GM23338 (cell line): Measurements from ENCODE around the gene ROCK1. TPM values are rescaled to one million over a fixed set of nuclear protein-coding genes. Genes with fewer than 3 reads are reported as not detected.

Experiments used
- ATAC-seq: fragments of 200-7000 bp; cut with Tn5 transposase; 3 replicates; pipeline ENCODE4 v1.9.1; 2020
- DNase-seq: peaks from one replicate; pipeline ENCODE4 v3.0.0-alpha.2; 2015; ENCODE audit warnings: low spot score
- H2AFZ ChIP-seq: fragments of 200-600 bp; sonication (generic); 2 replicates; pipeline ENCODE4 v1.8.0; 2016; ENCODE audit warnings: antibody characterized with exemption, mild to moderate bottlenecking, moderate library complexity
- H3F3A ChIP-seq: fragments of 200-600 bp; sonication (generic); replicated peaks from 2 replicates; pipeline ENCODE4 v1.8.0; 2017; ENCODE audit warnings: antibody characterized with exemption, mixed run types, low read depth
- H3K27ac ChIP-seq: fragments of 200-600 bp; sonication (generic); 2 replicates; pipeline ENCODE4 v1.6.1; 2016; ENCODE audit warnings: low read depth
- H3K27me3 ChIP-seq: fragments of 200-600 bp; sonication (generic); 2 replicates; pipeline ENCODE4 v1.8.0; 2016; ENCODE audit warnings: mild to moderate bottlenecking, mixed run types, moderate library complexity; ENCODE audit not compliant: insufficient read depth
- H3K36me3 ChIP-seq: fragments of 200-600 bp; sonication (generic); 2 replicates; pipeline ENCODE4 v1.8.0; 2016; ENCODE audit warnings: mild to moderate bottlenecking; ENCODE audit not compliant: insufficient read depth
- H3K4me1 ChIP-seq: fragments of 200-600 bp; sonication (generic); 2 replicates; pipeline ENCODE4 v1.8.0; 2016; ENCODE audit warnings: mild to moderate bottlenecking, moderate library complexity; ENCODE audit not compliant: insufficient read depth
- H3K4me2 ChIP-seq: fragments of 200-600 bp; sonication (generic); 2 replicates; pipeline ENCODE4 v1.7.1; 2017; ENCODE audit warnings: mixed run types
- H3K4me3 ChIP-seq: fragments of 200-600 bp; sonication (generic); 2 replicates; pipeline ENCODE4 v1.6.1; 2016; ENCODE audit warnings: mixed run types
- H3K79me2 ChIP-seq: fragments of 200-600 bp; sonication (generic); replicated peaks from 2 replicates; pipeline ENCODE4 v1.8.0; 2017; ENCODE audit warnings: mild to moderate bottlenecking; ENCODE audit not compliant: insufficient read depth
- H3K9me2 ChIP-seq: fragments of 200-600 bp; sonication (generic); 2 replicates; pipeline ENCODE4 v1.8.0; 2017; ENCODE audit not compliant: insufficient read depth
- H4K20me1 ChIP-seq: fragments of 200-600 bp; sonication (generic); replicated peaks from 2 replicates; pipeline ENCODE4 v1.8.0; 2017; ENCODE audit warnings: mild to moderate bottlenecking; ENCODE audit not compliant: insufficient read depth
- H3K27ac Mint-ChIP-seq: 2 replicates; pipeline ENCODE4 v1.8.0; 2020; ENCODE audit warnings: inconsistent platforms, mild to moderate bottlenecking, moderate library complexity, mixed read lengths
- H3K27me3 Mint-ChIP-seq: 3 replicates; pipeline ENCODE4 v1.8.0; 2022; ENCODE audit warnings: low read depth, mild to moderate bottlenecking, moderate library complexity, mixed read lengths, inconsistent platforms; ENCODE audit not compliant: insufficient read depth, poor library complexity
- H3K36me3 Mint-ChIP-seq: 3 replicates; pipeline ENCODE4 v1.8.0; 2021; ENCODE audit warnings: low read depth, mild to moderate bottlenecking, inconsistent platforms, moderate library complexity, mixed read lengths
- H3K4me1 Mint-ChIP-seq: 3 replicates; pipeline ENCODE4 v1.8.0; 2020; ENCODE audit warnings: mild to moderate bottlenecking, inconsistent platforms, mixed read lengths
- H3K4me3 Mint-ChIP-seq: 3 replicates; pipeline ENCODE4 v1.8.0; 2021; ENCODE audit warnings: moderate library complexity, mild to moderate bottlenecking, inconsistent platforms, mixed read lengths
- H3K9me3 Mint-ChIP-seq: 3 replicates; pipeline ENCODE4 v1.8.0; 2020; ENCODE audit warnings: moderate library complexity, mild to moderate bottlenecking, inconsistent platforms, mixed read lengths
- CREB1 ChIP-seq: fragments of 250-450 bp; sonication (Bioruptor Pico); IDR thresholded peaks from 2 replicates; pipeline ENCODE4 v1.5.0; 2020; ENCODE audit warnings: low read depth, mild to moderate bottlenecking, moderate library complexity
- EZH2phosphoT487 ChIP-seq: fragments of 200-600 bp; sonication (generic); IDR thresholded peaks from one replicate; pipeline ENCODE4 v1.8.1; 2018; ENCODE audit warnings: antibody characterized with exemption; ENCODE audit not compliant: unreplicated experiment
- JUNB ChIP-seq: IDR thresholded peaks from one replicate; pipeline ENCODE4 v1.6.1; 2016; ENCODE audit warnings: antibody characterized with exemption; ENCODE audit not compliant: unreplicated experiment
- NANOG ChIP-seq: IDR thresholded peaks from 2 replicates; pipeline ENCODE4 v1.6.1; 2016; ENCODE audit warnings: antibody characterized with exemption, borderline replicate concordance
- REST ChIP-seq: IDR thresholded peaks from one replicate; pipeline ENCODE4 v1.6.1; 2018; ENCODE audit warnings: antibody characterized with exemption; ENCODE audit not compliant: unreplicated experiment
- polyA plus RNA-seq: library from polyadenylated mRNA; unstranded; fragments of >200 nt; fragmentation: Nextera tagmentation; extraction: Ambion mirVana; gene quantifications from 2 replicates; pipeline ENCODE4 v1.2.1, GENCODE V29; 2016
- total RNA-seq: library from RNA; depleted of rRNA; stranded (reverse); fragments of >200 nt; shearing (Covaris generic); gene quantifications from 2 replicates; pipeline ENCODE4 v1.2.3, GENCODE V29; 2014

ROCK1 gene
- total and polyA plus RNA-seq, 2 experiments from 2014 or later: 37.2 to 42.8 TPM

GRCh38 chr18:21118806-21119205 is 7.2 kb upstream of the ROCK1 start:
- peaks cover 33% of the 10 kb centered on the region for H3K4me1 ChIP-seq
- peaks cover 27% of the 10 kb centered on the region for H3K4me1 Mint-ChIP-seq
- ATAC-seq: no peak
- TF ChIP-seq CREB1 (CRISPR knock-in tag) (no peak), EZH2phosphoT487 (no peak), REST (no peak), NANOG (no peak)
- no peaks in the 10 kb centered on the region for H3K9me3 Mint-ChIP-seq
- H3K27ac ChIP-seq: no peak overlapping the region
- H4K20me1 ChIP-seq: no peaks in the 10 kb centered on the region
- no peaks in the 10 kb centered on the region for H3K36me3 Mint-ChIP-seq
- no peak overlapping the region for H3K4me3 ChIP-seq
- H3K27me3 Mint-ChIP-seq: no peaks in the 10 kb centered on the region
- H3F3A ChIP-seq: no peaks in the 10 kb centered on the region
- no peaks in the 10 kb centered on the region for H3K79me2 ChIP-seq
- H2AFZ ChIP-seq: peak overlapping the region; percentile 64
- H3K27me3 ChIP-seq: no peaks in the 10 kb centered on the region
- H3K27ac Mint-ChIP-seq: no peak overlapping the region
- H3K9me2 ChIP-seq: no peaks in the 10 kb centered on the region
- no peak overlapping the region for H3K4me3 Mint-ChIP-seq
- H3K36me3 ChIP-seq: no peaks in the 10 kb centered on the region
- DNase-seq: no peak
- no peak overlapping the region for H3K4me2 ChIP-seq

GRCh38 chr18:21117409-21118131 is 6.0 kb upstream of the ROCK1 start:
- H3K27ac ChIP-seq: peak overlapping the region; percentile 41

More at GRCh38 chr18:21117409-21118131, 6.0 kb upstream of the ROCK1 start:
- Histone ChIP-seq H2AFZ (no peak overlapping the region), H3K27me3 (peaks cover 10% of the 10 kb centered on the region), H3K79me2 (no peaks in the 10 kb centered on the region), H3K9me2 (no peaks in the 10 kb centered on the region), H3K4me1 (peaks cover 38% of the 10 kb centered on the region), H3K4me2 (peak overlapping the region; percentile 22), H3K4me3 (0 out of 2 replicates have a peak overlapping the region, but pooled peaks have one; percentile 8), H3K36me3 (no peaks in the 10 kb centered on the region), H4K20me1 (no peaks in the 10 kb centered on the region), H3F3A (no peaks in the 10 kb centered on the region)
- H3K36me3 Mint-ChIP-seq: no peaks in the 10 kb centered on the region
- no peaks in the 10 kb centered on the region for H3K9me3 Mint-ChIP-seq
- peak overlapping the region; percentile 8; the same call in 2 of the 3 replicates for H3K4me3 Mint-ChIP-seq
- H3K4me1 Mint-ChIP-seq: peaks cover 27% of the 10 kb centered on the region
- peak; percentile 45 for DNase-seq
- peak; percentile 80 for ATAC-seq
- peak overlapping the region; percentile 81 for H3K27ac Mint-ChIP-seq
- H3K27me3 Mint-ChIP-seq: peaks cover 2% of the 10 kb centered on the region
- no peak for TF ChIP-seq EZH2phosphoT487
- TF ChIP-seq JUNB: no peak
